Adipocyte (in vitro differentiated cells): ENCODE data around the gene SVBP.
"Not testable (repeated sequence)": the region's sequence is repeated elsewhere in the genome, so short reads cannot be mapped to it uniquely, and the experiment has no call there.

Experiments used
- DNase-seq: peaks from one replicate; pipeline ENCODE4 v3.0.0-alpha.2; 2015; ENCODE audit warnings: low read depth
- H3K27me3 ChIP-seq: replicated peaks from 2 replicates; pipeline ENCODE4 v1.7.0; 2013; ENCODE audit warnings: mild to moderate bottlenecking, low read length, moderate library complexity; ENCODE audit not compliant: control insufficient read depth, insufficient read depth
- H3K36me3 ChIP-seq: 2 replicates; pipeline ENCODE4 v1.7.0; 2013; ENCODE audit warnings: low read length, mild to moderate bottlenecking, moderate library complexity; ENCODE audit not compliant: control insufficient read depth, insufficient read depth, severe bottlenecking
- H3K4me1 ChIP-seq: 2 replicates; pipeline ENCODE4 v1.7.0; 2013; ENCODE audit warnings: mild to moderate bottlenecking, low read length, moderate library complexity; ENCODE audit not compliant: control insufficient read depth, insufficient read depth
- H3K4me3 ChIP-seq: 2 replicates; pipeline ENCODE4 v1.7.0; 2013; ENCODE audit warnings: mild to moderate bottlenecking, low read length, moderate library complexity
- H3K9ac ChIP-seq: 2 replicates; pipeline ENCODE4 v1.7.0; 2013; ENCODE audit warnings: mild to moderate bottlenecking, low read length, moderate library complexity
- H3K9me3 ChIP-seq: 2 replicates; pipeline ENCODE4 v1.7.0; 2013; ENCODE audit warnings: mild to moderate bottlenecking, low read length, moderate library complexity; ENCODE audit not compliant: control insufficient read depth

SVBP gene

GRCh38 chr1:42821690-42822089 is 4.5 kb upstream of the SVBP start:
- no peaks in the 10 kb centered on the region for H3K27me3 ChIP-seq
- DNase-seq = no peak
- H3K36me3 ChIP-seq = no peaks in the 10 kb centered on the region
- no peak overlapping the region for H3K9ac ChIP-seq
- H3K4me1 ChIP-seq = peaks cover 24% of the 10 kb centered on the region
- no peaks in the 10 kb centered on the region for H3K9me3 ChIP-seq
- H3K4me3 ChIP-seq = no peak overlapping the region

- no peak for DNase-seq
- Histone ChIP-seq H3K27me3 (no peaks in the 10 kb centered on the region), H3K9ac (no peak overlapping the region), H3K4me1 (peaks cover 33% of the 10 kb centered on the region), H3K4me3 (no peak overlapping the region), H3K9me3 (no peaks in the 10 kb centered on the region), H3K36me3 (no peaks in the 10 kb centered on the region)
Measured at GRCh38 chr1:42820813-42821212, 3.6 kb upstream of the SVBP start.

- Histone ChIP-seq H3K9ac (peak overlapping the region; percentile 83), H3K9me3 (no peaks in the 10 kb centered on the region), H3K4me3 (peak overlapping the region; percentile 94), H3K36me3 (peaks cover 4% of the 10 kb centered on the region), H3K27me3 (no peaks in the 10 kb centered on the region), H3K4me1 (peaks cover 30% of the 10 kb centered on the region)
- DNase-seq = no peak
Measured at GRCh38 chr1:42817976-42818375, 779 bp upstream of the SVBP start.

GRCh38 chr1:42817440-42817767 is 207 bp upstream of the SVBP start:
- H3K36me3 ChIP-seq = peaks cover 4% of the 10 kb centered on the region
- DNase-seq = no peak
- no peaks in the 10 kb centered on the region for H3K27me3 ChIP-seq
- no peaks in the 10 kb centered on the region for H3K9me3 ChIP-seq
- H3K4me1 ChIP-seq = peaks cover 24% of the 10 kb centered on the region
- peak overlapping the region; percentile 83 for H3K9ac ChIP-seq
- peak overlapping the region; percentile 94 for H3K4me3 ChIP-seq

GRCh38 chr1:42815941-42816584 is 1.1 kb downstream of the SVBP start:
- DNase-seq = peak; percentile 40
- no peaks in the 10 kb centered on the region for H3K27me3 ChIP-seq
- H3K36me3 ChIP-seq = peaks cover 4% of the 10 kb centered on the region
- H3K9me3 ChIP-seq = no peaks in the 10 kb centered on the region
- peak overlapping the region; percentile 94 for H3K4me3 ChIP-seq
- H3K9ac ChIP-seq = peak overlapping the region; percentile 95
- H3K4me1 ChIP-seq = peaks cover 21% of the 10 kb centered on the region

GRCh38 chr1:42814815-42815214 is 2.4 kb downstream of the SVBP start:
- not testable (repeated sequence) for H3K36me3 ChIP-seq, H3K27me3 ChIP-seq, H3K9me3 ChIP-seq, H3K4me3 ChIP-seq, H3K9ac ChIP-seq, DNase-seq
- H3K4me1 ChIP-seq = peaks cover 21% of the 10 kb centered on the region

GRCh38 chr1:42807056-42807668 is 10.0 kb downstream of the SVBP start:
- H3K4me1 ChIP-seq = peaks cover 15% of the 10 kb centered on the region
- no peak for DNase-seq
- H3K9me3 ChIP-seq = no peaks in the 10 kb centered on the region
- H3K4me3 ChIP-seq = no peak overlapping the region
- H3K36me3 ChIP-seq = no peaks in the 10 kb centered on the region
- no peak overlapping the region for H3K9ac ChIP-seq
- no peaks in the 10 kb centered on the region for H3K27me3 ChIP-seq

GRCh38 chr1:42806593-42806992 is 10.6 kb downstream of the SVBP start:
- Histone ChIP-seq H3K9ac (no peak overlapping the region), H3K4me1 (peaks cover 15% of the 10 kb centered on the region), H3K4me3 (no peak overlapping the region), H3K36me3 (no peaks in the 10 kb centered on the region), H3K9me3 (no peaks in the 10 kb centered on the region), H3K27me3 (no peaks in the 10 kb centered on the region)
- no peak for DNase-seq

- no peak overlapping the region for H3K4me3 ChIP-seq
- H3K4me1 ChIP-seq = peaks cover 18% of the 10 kb centered on the region
- no peaks in the 10 kb centered on the region for H3K9me3 ChIP-seq
- no peaks in the 10 kb centered on the region for H3K27me3 ChIP-seq
- DNase-seq = no peak
- no peak overlapping the region for H3K9ac ChIP-seq
- H3K36me3 ChIP-seq = no peaks in the 10 kb centered on the region
Measured at GRCh38 chr1:42806171-42806570, 11.0 kb downstream of the SVBP start.

GRCh38 chr1:42801832-42802473 is 15.2 kb downstream of the SVBP start:
- Histone ChIP-seq H3K27me3 (no peaks in the 10 kb centered on the region), H3K9ac (peak overlapping the region; percentile 62), H3K36me3 (no peaks in the 10 kb centered on the region), H3K4me3 (peak overlapping the region; percentile 56), H3K9me3 (no peaks in the 10 kb centered on the region), H3K4me1 (peaks cover 27% of the 10 kb centered on the region)
- DNase-seq = no peak

GRCh38 chr1:42797979-42798378 is 19.2 kb downstream of the SVBP start:
- Histone ChIP-seq H3K4me1 (peaks cover 33% of the 10 kb centered on the region), H3K4me3 (no peak overlapping the region), H3K9ac (no peak overlapping the region), H3K27me3 (no peaks in the 10 kb centered on the region), H3K36me3 (no peaks in the 10 kb centered on the region), H3K9me3 (no peaks in the 10 kb centered on the region)
- DNase-seq = no peak
